Lower lobe of right lung (tissue), 2 donors: ENCODE results near the gene FGF14. TPM values are rescaled to one million over a fixed set of nuclear protein-coding genes. Genes with fewer than 3 reads are reported as not detected.

Experiments used
- ATAC-seq, 2 donors: fragments of 200-7000 bp; cut with Tn5 transposase; one replicate each; pipeline ENCODE4 v1.9.1; 2020 to 2022; ENCODE audit warnings: mild to moderate bottlenecking in 2 of 2, moderate library complexity in 2 of 2
- DNase-seq: peaks from one replicate; pipeline ENCODE4 v3.0.0-alpha.2; 2020
- H3K27ac ChIP-seq: fragments of 200-600 bp; one replicate; pipeline ENCODE4 v1.8.0; 2022
- H3K27me3 ChIP-seq: fragments of 200-600 bp; one replicate; pipeline ENCODE4 v1.8.0; 2022; ENCODE audit warnings: low read depth
- H3K36me3 ChIP-seq: fragments of 200-600 bp; one replicate; pipeline ENCODE4 v1.8.0; 2022; ENCODE audit warnings: mild to moderate bottlenecking
- H3K4me1 ChIP-seq: fragments of 200-600 bp; one replicate; pipeline ENCODE4 v1.8.0; 2022
- H3K4me3 ChIP-seq: fragments of 200-600 bp; one replicate; pipeline ENCODE4 v1.8.0; 2022; ENCODE audit warnings: mild to moderate bottlenecking
- H3K9me3 ChIP-seq: fragments of 200-600 bp; one replicate; pipeline ENCODE4 v1.8.0; 2022
- CTCF ChIP-seq: fragments of 200-600 bp; IDR thresholded peaks from one replicate; pipeline ENCODE4 v1.8.0; 2022; ENCODE audit warnings: antibody characterized with exemption, mild to moderate bottlenecking
- intact Hi-C: fragments of 100-400 bp; cut with DNase I; formaldehyde crosslinking; loops from one replicate; pipeline ENCODE4 v1.11.0; 2022
- total RNA-seq: library from RNA; stranded (reverse); fragmentation: NEBNext Ultra II Directional; extraction: Animal tissue kit (Norgen Biotek cat#: 25700); gene quantifications from one replicate; pipeline ENCODE4 v1.2.1, GENCODE V29; 2021
- donor health status: DM: no; HTN: yes; CAD: no; lungs with severe emphysema.

The FGF14 gene
- total RNA-seq, 1 donor from 2014 or later, result 5.0 TPM

- no peak for ATAC-seq
- Histone ChIP-seq H3K4me3 (no peak overlapping the region), H3K4me1 (no peaks in the 10 kb centered on the region), H3K36me3 (no peaks in the 10 kb centered on the region), H3K27ac (no peak overlapping the region), H3K9me3 (no peaks in the 10 kb centered on the region), H3K27me3 (no peaks in the 10 kb centered on the region)
- TF ChIP-seq CTCF, result no peak
- intact Hi-C loops, result no loop called here
- no peak for DNase-seq
Observed at GRCh38 chr13:101892296-101892695, 509.6 kb downstream of the FGF14 start.

- H3K4me1 ChIP-seq, result no peaks in the 10 kb centered on the region
- intact Hi-C loops, result no loop called here
Observed at GRCh38 chr13:101881593-101881992, 520.3 kb downstream of the FGF14 start.

GRCh38 chr13:101880581-101880980 lies 521.3 kb downstream of the FGF14 start:
- no peak overlapping the region for H3K27ac ChIP-seq
- H3K36me3 ChIP-seq, result no peaks in the 10 kb centered on the region
- ATAC-seq (no peak), DNase-seq (no peak)
- H3K27me3 ChIP-seq, result no peaks in the 10 kb centered on the region
- H3K4me3 ChIP-seq, result no peak overlapping the region
- no peaks in the 10 kb centered on the region for H3K4me1 ChIP-seq
- intact Hi-C loops, result no loop called here
- TF ChIP-seq CTCF, result no peak
- no peaks in the 10 kb centered on the region for H3K9me3 ChIP-seq

More at GRCh38 chr13:101881593-101881992, 520.3 kb downstream of the FGF14 start:
- H3K27me3 ChIP-seq, result no peaks in the 10 kb centered on the region
- H3K9me3 ChIP-seq, result no peaks in the 10 kb centered on the region
- ATAC-seq (no peak), DNase-seq (no peak)
- TF ChIP-seq CTCF, result no peak
- H3K4me3 ChIP-seq, result no peak overlapping the region
- H3K27ac ChIP-seq, result no peak overlapping the region
- H3K36me3 ChIP-seq, result no peaks in the 10 kb centered on the region

GRCh38 chr13:101876951-101877350 lies 524.9 kb downstream of the FGF14 start:
- Histone ChIP-seq H3K4me3 (no peak overlapping the region), H3K9me3 (no peaks in the 10 kb centered on the region), H3K27ac (no peak overlapping the region), H3K27me3 (no peaks in the 10 kb centered on the region), H3K4me1 (no peaks in the 10 kb centered on the region), H3K36me3 (no peaks in the 10 kb centered on the region)
- DNase-seq (no peak), ATAC-seq (no peak)
- TF ChIP-seq CTCF, result no peak
- intact Hi-C loops, result no loop called here

GRCh38 chr13:101875717-101876393 lies 526.0 kb downstream of the FGF14 start:
- no peak for DNase-seq
- Histone ChIP-seq H3K4me3 (no peak overlapping the region), H3K4me1 (no peaks in the 10 kb centered on the region), H3K27ac (no peak overlapping the region), H3K27me3 (no peaks in the 10 kb centered on the region), H3K9me3 (no peaks in the 10 kb centered on the region), H3K36me3 (no peaks in the 10 kb centered on the region)
- TF ChIP-seq CTCF, result no peak
- intact Hi-C loops, result no loop called here
- no peak for ATAC-seq
